GM21717 (cell line): ENCODE results near the gene CIAO3.
"Not testable (repeated sequence)": the region's sequence is repeated elsewhere in the genome, so short reads cannot be mapped to it uniquely, and the experiment has no call there.

ENCODE experiments used
- ATAC-seq: cut with Tn5 transposase; IDR thresholded peaks from one replicate; pipeline ENCODE4 v1.9.1; 2021; ENCODE audit warnings: mild to moderate bottlenecking, moderate library complexity; ENCODE audit not compliant: unreplicated experiment

The CIAO3 gene

GRCh38 chr16:694863-695354, 45.9 kb downstream of the CIAO3 start:
- no peak for ATAC-seq

GRCh38 chr16:694187-694862, 46.5 kb downstream of the CIAO3 start:
- no peak for ATAC-seq

- no peak for ATAC-seq
Measured at GRCh38 chr16:693766-694165, 47.0 kb downstream of the CIAO3 start.

- ATAC-seq: no peak
Measured at GRCh38 chr16:693364-693763, 47.4 kb downstream of the CIAO3 start.

GRCh38 chr16:692356-693108, 48.3 kb downstream of the CIAO3 start:
- ATAC-seq: no peak

- not testable (repeated sequence) for ATAC-seq
Measured at GRCh38 chr16:691242-691641, 49.6 kb downstream of the CIAO3 start.

- no peak for ATAC-seq
Measured at GRCh38 chr16:689175-689897, 51.5 kb downstream of the CIAO3 start.

- no peak for ATAC-seq
Measured at GRCh38 chr16:687499-687898, 53.3 kb downstream of the CIAO3 start.

GRCh38 chr16:686459-687260, 54.1 kb downstream of the CIAO3 start:
- ATAC-seq: no peak

- ATAC-seq: no peak
Measured at GRCh38 chr16:685967-686366, 54.8 kb downstream of the CIAO3 start.

- ATAC-seq: no peak
Measured at GRCh38 chr16:684961-685696, 55.7 kb downstream of the CIAO3 start.

- ATAC-seq: peak; percentile 39
Measured at GRCh38 chr16:684071-684794, 56.6 kb downstream of the CIAO3 start, which contains the start of gene JMJD8. Gene JMJD8 (minus strand): TSS chr16:684334. CDS start chr16:684319, 15 bp downstream.

GRCh38 chr16:683396-684070, 57.3 kb downstream of the CIAO3 start:
- no peak for ATAC-seq

- no peak for ATAC-seq
Measured at GRCh38 chr16:682493-683395, 58.1 kb downstream of the CIAO3 start.

- ATAC-seq: no peak
Measured at GRCh38 chr16:681746-682427, 58.9 kb downstream of the CIAO3 start.

- no peak for ATAC-seq
Measured at GRCh38 chr16:680967-681745, 59.6 kb downstream of the CIAO3 start.

GRCh38 chr16:680625-680945, 60.2 kb downstream of the CIAO3 start:
- no peak for ATAC-seq
